ENCODE results near the gene IBSP.

DNA sequence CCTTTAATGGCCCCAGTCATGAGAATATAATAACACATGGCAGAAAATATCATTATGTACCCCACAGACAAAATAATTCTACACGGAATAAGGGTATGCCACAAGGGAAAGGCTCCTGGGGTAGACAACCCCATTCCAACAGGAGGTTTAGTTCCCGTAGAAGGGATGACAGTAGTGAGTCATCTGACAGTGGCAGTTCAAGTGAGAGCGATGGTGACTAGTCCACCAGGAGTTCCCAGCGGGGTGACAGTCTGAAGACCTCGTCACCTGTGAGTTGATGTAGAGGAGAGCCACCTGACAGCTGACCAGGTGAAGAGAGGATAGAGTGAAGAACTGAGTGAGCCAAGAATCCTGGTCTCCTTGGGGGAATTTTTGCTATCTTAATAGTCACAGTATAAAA is 46.9 kb downstream of the IBSP start:
- TF ChIP-seq POLR2A (IDR thresholded peaks at IDR 0.05; ENCODE audit: low read depth, low read length): no peak
- TF ChIP-seq POLR2AphosphoS5 (IDR thresholded peaks at IDR 0.05; ENCODE audit: low read depth, low read length): no peak
